GM12891 (cell line): ENCODE measurements around the gene SFXN5.

ENCODE experiments used
- POLR2A ChIP-seq: IDR thresholded peaks from 2 replicates; pipeline ENCODE4 v1.6.1; 2011; ENCODE audit warnings: low read depth, low read length, control low read depth
- SPI1 ChIP-seq: IDR thresholded peaks from 2 replicates; pipeline ENCODE4 v1.6.1; 2011; ENCODE audit warnings: low read depth, low read length, control low read depth
- TAF1 ChIP-seq: IDR thresholded peaks from 2 replicates; pipeline ENCODE4 v1.6.1; 2011; ENCODE audit warnings: low read depth, low read length, control low read depth

DNA sequence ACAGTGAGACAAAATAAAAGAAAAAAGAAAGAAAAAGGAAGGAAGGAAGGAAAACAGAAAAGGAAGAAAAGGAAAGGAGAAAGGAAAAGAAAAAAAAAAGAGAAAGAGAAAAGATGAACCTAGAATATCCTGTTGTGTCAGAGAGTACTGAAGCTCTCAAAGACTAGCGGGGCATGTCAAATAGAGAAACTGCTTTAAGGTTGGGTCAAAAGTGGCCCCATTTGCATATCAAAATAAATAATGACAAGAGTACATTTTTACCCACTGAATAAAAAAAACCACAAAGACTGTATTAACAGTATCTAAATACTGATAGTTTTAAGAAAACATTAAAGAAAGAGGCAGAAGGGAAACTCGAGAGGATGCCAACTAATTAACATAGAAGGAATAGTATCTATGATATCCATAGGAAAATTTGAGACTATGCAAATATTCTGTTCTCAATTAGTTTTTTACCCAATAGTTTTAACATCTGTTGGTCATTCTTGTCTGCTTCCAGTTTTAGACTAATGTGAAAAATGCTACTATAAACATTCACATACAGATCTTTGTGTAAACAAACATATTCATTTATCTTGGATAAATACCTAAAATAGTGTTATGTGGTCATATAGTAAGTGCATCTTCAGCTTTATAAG lies 53.2 kb downstream of the SFXN5 start:
- TF ChIP-seq TAF1 (no peak), POLR2A (no peak), SPI1 (no peak)
